ENCODE measurements around the gene HEATR5B.
"Not testable (repeated sequence)": the region's sequence is repeated elsewhere in the genome, so short reads cannot be mapped to it uniquely, and the experiment has no call there.

DNA sequence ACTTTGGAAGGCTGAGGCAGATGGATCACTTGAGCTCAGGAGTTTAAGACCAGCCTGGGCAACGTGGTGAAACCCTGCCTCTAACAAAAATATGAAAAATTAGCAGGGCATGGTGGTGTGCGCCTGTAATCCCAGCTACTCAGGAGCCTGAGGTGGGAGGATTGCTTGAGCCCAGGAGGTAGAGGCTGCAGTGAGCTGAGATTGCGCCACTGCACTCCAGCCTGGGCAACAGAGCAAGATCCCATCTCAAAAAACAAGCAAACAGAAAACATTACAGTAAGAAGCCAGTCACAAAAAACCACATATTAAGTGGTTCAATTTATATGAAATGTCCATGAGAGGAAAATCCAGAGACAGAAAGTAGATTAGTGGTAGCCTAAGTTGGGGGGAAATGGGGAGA, 105.2 kb downstream of the HEATR5B start:
- not testable (repeated sequence) for TF ChIP-seq POLR2AphosphoS5 (IDR thresholded peaks at IDR 0.05; ENCODE audit: low read depth, low read length); NRF1 (IDR thresholded peaks at IDR 0.05; ENCODE audit: low read depth, low read length); BACH1 (IDR thresholded peaks at IDR 0.05; ENCODE audit: low read length); TCF12 (IDR thresholded peaks at IDR 0.05; ENCODE audit: low read depth, low read length); BRCA1 (IDR thresholded peaks at IDR 0.05; ENCODE audit: low read depth, low read length)
- TF ChIP-seq, protein P1, sequence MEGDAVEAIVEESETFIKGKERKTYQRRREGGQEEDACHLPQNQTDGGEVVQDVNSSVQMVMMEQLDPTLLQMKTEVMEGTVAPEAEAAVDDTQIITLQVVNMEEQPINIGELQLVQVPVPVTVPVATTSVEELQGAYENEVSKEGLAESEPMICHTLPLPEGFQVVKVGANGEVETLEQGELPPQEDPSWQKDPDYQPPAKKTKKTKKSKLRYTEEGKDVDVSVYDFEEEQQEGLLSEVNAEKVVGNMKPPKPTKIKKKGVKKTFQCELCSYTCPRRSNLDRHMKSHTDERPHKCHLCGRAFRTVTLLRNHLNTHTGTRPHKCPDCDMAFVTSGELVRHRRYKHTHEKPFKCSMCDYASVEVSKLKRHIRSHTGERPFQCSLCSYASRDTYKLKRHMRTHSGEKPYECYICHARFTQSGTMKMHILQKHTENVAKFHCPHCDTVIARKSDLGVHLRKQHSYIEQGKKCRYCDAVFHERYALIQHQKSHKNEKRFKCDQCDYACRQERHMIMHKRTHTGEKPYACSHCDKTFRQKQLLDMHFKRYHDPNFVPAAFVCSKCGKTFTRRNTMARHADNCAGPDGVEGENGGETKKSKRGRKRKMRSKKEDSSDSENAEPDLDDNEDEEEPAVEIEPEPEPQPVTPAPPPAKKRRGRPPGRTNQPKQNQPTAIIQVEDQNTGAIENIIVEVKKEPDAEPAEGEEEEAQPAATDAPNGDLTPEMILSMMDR (IDR thresholded peaks at IDR 0.05; ENCODE audit: control extremely low read depth in 1 of 3, insufficient read depth in 1 of 3, low read depth in 1 of 3, low read length in 3 of 3), result not testable (repeated sequence)

Measured in H1 (cell line).